GM21529 (cell line): Measurements from ENCODE around the gene ADIPOR1.

ENCODE experiments used
- ATAC-seq: cut with Tn5 transposase; IDR thresholded peaks from one replicate; pipeline ENCODE4 v1.9.1; 2021; ENCODE audit not compliant: unreplicated experiment

The ADIPOR1 gene

GRCh38 chr1:202974856-202975255, 16.7 kb upstream of the ADIPOR1 start:
- ATAC-seq, result no peak

DNA sequence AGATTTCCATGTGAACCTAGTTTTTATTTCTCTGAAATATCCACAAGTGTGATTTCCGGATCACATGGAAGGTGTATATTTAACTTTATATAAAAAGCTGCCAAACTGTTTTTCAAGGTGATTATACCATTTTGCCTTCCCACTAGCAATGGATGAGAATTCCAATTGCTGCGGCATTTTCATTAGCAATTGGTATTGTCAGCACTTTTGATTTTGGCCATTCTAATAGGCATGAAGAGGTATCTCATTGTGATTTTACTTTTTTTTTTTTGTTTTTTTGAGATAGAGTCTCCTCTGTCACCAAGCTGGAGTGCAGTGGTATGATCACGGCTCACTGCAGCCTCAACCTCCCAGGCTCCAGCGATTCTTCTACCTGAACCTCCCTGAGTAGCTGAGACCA, 13.9 kb upstream of the ADIPOR1 start:
- no peak for ATAC-seq

DNA sequence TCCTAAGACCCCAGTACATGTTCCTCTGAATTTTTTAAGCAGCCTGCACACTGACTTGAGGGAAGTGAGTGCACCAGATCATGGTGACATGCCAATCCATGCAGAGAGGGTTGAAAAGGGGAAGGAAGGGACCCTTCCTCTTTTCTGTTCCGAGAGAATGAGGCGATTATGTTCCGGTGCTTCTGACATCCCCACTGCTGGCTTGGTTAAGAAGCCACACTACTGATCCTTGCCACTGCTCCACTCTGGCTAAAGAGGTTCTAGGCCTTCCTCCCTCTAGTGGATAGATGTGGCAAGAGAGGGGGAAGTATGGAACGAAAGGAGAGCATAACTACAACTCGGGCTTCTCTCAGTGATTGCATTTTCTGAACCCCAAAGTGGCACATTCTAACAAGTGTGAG, 10.8 kb upstream of the ADIPOR1 start:
- ATAC-seq, result peak; percentile 67

DNA sequence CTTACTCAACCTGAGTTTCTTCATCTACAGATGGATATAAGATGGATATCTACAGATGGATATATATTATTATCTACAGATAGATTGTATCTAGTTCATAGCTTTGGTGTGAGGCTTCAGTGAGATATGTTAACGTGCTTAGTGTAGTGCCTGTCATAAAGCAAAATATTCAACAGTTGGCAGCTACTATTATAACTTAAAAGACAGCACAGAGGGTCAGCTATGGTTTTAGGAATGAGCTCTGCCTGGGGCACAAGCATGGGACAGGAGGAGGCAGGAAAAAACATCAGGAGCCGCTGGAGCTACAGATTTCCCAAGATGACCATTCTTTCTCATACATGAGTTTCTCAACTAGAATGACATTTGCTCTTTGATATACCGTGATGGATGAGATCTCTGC, 10.2 kb upstream of the ADIPOR1 start:
- no peak for ATAC-seq

GRCh38 chr1:202967684-202968281, 9.7 kb upstream of the ADIPOR1 start:
- ATAC-seq, result no peak

DNA sequence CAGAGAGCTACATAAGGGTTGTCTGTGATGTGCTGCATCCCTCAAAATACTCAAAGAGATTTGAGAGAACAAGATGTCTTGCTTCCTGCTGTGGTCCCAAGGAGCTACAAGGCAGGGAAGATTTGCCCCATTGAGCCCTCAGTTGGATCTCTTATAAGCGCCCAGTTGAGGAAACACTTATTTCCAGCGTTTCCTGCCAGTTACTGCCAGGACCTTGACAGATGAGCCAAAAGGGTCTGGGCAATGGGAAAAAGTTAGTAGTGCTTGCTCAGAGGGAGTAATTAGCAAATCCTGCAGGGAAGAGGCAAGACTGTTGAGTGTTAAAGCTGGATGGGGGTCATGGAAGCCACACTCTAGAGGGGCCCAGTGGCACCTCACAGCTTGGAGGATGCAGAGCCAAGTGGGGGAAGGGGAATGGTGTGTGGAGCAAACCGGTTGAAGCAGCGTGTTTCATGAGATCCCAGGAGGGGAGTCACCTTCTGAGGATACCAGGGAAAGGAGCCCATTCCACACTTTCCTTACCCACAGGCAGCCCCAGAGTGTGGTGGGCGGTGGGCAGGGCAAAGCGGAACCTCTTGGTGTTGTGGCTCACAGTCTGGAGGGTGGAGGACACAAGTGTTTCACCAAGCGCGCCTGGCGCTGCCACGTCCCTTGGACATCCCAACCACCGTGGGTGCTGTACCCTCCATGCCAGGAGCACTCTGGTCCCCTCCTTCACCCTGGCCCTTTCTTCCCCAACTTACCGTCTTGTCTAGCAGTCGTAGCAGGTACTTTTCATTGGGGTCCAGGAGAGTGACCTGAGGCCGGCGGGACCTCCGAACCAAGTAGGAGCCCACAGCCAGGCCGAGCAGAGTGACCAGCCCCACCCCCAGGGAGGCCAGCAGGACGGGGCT, 8.1 kb upstream of the ADIPOR1 start:
- no peak for ATAC-seq

GRCh38 chr1:202965422-202965821, 7.3 kb upstream of the ADIPOR1 start:
- no peak for ATAC-seq

- no peak for ATAC-seq
Observed at GRCh38 chr1:202964791-202965410, 6.8 kb upstream of the ADIPOR1 start.

GRCh38 chr1:202961220-202961880, 3.2 kb upstream of the ADIPOR1 start:
- no peak for ATAC-seq

DNA sequence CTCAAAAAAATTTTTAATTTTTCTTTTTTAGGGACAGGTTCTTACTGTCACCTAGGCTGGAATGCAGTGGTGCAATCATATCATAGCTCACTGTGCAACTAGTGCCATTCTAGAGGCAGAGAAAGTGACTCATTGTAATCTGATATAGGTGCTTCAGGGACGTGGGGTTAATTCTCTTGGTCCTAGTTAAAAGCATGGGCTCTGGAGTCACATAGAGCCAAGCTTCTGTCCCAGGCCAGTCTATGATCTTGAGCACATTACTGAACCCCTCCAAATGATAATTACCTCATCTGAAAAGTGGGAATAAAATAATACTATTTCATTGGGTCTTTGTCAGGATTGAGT, 1.1 kb upstream of the ADIPOR1 start:
- ATAC-seq, result no peak

DNA sequence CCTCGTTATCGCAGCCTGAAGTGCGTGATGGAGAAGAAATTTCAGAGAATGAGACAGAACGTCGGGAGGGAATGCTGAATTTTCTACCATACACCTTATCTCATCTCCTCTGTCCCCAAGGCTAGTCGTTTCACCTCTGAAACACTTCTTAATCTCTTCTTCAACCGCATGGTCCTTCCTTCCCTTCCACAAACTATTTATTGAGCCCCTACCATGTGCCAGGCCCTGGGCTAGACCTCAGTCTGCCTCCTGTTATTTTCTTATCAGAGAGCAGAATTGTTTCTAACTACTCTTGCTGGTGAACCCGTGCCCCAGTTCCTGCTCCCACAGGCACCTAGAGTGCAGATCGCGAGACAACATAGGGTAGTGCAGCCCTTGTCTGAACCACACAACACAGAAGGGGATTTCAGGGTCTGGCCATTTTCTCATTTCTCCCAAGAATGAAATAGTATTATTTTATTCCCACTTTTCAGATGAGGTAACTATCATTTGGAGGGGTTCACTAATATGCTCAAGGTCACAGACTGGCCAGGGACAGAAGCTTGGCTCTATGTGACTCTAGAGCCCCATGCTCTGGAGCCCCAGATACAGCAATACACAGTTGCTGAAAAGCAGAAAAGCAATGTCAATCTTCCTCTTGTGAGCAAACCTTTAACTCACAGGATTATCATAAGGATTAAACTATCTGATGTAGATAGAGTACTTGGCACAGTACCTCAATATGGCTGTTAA, 598 bp upstream of the ADIPOR1 start:
- ATAC-seq, result no peak

GRCh38 chr1:202956969-202957368, 1.1 kb downstream of the ADIPOR1 start:
- ATAC-seq, result no peak

DNA sequence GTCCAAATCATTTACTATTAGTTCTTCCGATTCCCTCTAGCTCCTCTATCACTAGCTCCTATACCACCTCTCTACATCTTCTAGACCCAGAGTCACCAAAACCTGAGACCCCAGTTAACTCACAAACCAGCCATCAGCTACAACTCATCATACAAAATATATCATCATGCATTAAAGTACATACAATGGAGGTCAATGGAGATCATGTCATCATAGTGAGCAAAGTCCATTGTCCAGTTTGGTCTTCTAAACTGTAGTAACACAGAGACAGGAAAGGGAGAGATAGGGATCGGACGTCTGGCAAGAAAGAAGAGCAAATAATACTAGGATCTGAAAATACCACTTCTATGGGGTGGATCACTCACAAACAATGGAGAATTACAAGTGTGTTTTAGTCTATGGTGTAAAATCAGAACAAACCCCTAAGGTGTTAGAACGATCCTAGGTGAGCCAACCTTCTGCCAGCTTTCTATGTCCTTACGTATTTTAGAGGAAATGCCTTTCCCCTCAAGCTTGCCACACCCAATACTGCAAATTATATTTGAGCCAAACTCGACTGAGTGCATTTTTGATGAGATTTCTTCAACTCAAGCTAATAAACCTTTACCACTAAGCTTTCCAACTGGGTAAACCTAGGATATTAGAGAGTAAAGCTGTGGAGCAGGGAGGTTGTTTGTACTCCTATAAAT, 3.9 kb downstream of the ADIPOR1 start:
- ATAC-seq, result no peak

GRCh38 chr1:202953392-202953791, 4.7 kb downstream of the ADIPOR1 start:
- ATAC-seq, result no peak

DNA sequence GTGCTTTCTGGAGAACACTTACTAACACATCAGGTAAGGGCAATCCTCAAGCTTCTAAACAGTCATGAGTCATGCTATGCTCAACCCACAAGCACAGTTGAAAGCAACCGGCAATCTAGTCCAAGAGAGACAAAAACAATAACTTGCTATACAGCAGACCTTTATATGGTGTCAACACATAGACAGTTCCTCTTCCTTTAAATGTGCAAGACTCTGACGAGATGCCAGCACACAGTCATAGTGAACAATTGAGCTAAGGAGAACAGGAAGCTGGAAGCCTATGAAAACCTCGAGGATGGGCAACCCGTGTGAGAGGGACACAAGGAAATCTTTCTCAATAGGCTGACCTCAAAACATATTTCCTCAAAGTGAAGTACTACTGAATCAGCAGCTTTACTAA, 5.3 kb downstream of the ADIPOR1 start:
- no peak for ATAC-seq

DNA sequence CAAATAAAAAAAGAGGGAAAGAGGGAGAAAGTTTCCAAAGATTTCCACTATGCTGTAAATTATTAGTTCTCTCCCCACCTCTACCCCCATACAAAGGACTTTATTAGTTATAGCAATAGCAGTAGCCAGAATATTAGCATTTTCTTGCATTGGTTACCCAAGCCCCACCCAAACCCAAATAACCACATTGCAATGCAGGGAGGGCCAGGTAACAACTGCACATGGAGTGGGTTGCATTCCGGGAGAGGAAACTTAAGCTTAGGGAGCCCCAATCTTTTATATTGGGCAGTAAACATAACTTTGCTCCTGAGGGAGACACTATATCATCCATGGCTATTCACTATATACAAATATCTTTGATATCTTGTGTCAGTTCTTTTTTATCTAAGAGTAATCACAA, 6.0 kb downstream of the ADIPOR1 start:
- ATAC-seq, result no peak

- no peak for ATAC-seq
Observed at GRCh38 chr1:202951437-202951836, 6.7 kb downstream of the ADIPOR1 start.

GRCh38 chr1:202945483-202945882, 12.6 kb downstream of the ADIPOR1 start:
- ATAC-seq, result no peak

GRCh38 chr1:202944438-202944921, 13.6 kb downstream of the ADIPOR1 start:
- ATAC-seq, result no peak

DNA sequence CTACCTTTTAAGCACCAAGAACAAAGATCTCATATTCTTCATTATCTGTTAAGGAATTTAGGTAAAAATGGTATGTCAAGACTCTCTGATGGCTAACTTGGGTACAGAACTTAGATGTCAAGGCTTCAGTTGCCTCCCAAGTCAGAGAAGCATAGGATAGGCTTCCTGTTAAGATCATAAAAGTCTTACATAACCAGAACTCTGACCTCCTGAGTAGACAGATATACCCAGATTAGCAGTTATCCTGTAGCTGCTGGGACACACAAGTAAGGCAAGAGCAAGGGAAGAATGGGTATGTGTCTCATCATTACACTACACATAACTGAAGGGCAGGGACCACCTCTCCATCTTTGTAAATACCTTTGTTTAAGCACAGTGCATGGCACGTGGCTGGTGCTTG, 15.7 kb downstream of the ADIPOR1 start:
- no peak for ATAC-seq
